ENCODE data around the gene CDC42BPB. TPM values are rescaled to one million over a fixed set of nuclear protein-coding genes. Genes with fewer than 3 reads are reported as not detected.

CDC42BPB gene
- total RNA-seq, 1 donor from 2014 or later = 102 TPM

GRCh38 chr14:102964152-102964730 is 93.1 kb downstream of the CDC42BPB start:
- no peaks in the 10 kb centered on the region for H3K9me3 ChIP-seq
- DNase-seq (no peak), ATAC-seq (peak; percentile 20)
- no peaks in the 10 kb centered on the region for H3K27me3 ChIP-seq
- intact Hi-C loops (cut with DNase I) = no loop called here
- peaks cover 100% of the 10 kb centered on the region for H3K36me3 ChIP-seq
- H3K4me3 ChIP-seq = no peak overlapping the region
- no peaks in the 10 kb centered on the region for H3K4me1 ChIP-seq
- no peak for TF ChIP-seq CTCF (IDR thresholded peaks at IDR 0.05)
- no peak overlapping the region for H3K27ac ChIP-seq

GRCh38 chr14:102962111-102962627 is 95.2 kb downstream of the CDC42BPB start:
- no peaks in the 10 kb centered on the region for H3K27me3 ChIP-seq
- no peak for ATAC-seq
- peaks cover 100% of the 10 kb centered on the region for H3K36me3 ChIP-seq
- H3K27ac ChIP-seq = no peak overlapping the region
- H3K9me3 ChIP-seq = no peaks in the 10 kb centered on the region
- DNase-seq = no peak
- no peak for TF ChIP-seq CTCF (IDR thresholded peaks at IDR 0.05)
- no peak overlapping the region for H3K4me3 ChIP-seq
- no peaks in the 10 kb centered on the region for H3K4me1 ChIP-seq
- intact Hi-C loops (cut with DNase I) = no loop called here

- H3K9me3 ChIP-seq = no peaks in the 10 kb centered on the region
- no peaks in the 10 kb centered on the region for H3K4me1 ChIP-seq
- peaks cover 100% of the 10 kb centered on the region for H3K36me3 ChIP-seq
- ATAC-seq (no peak), DNase-seq (no peak)
- no peak overlapping the region for H3K4me3 ChIP-seq
- H3K27ac ChIP-seq = no peak overlapping the region
- intact Hi-C loops (cut with DNase I) = no loop called here
- H3K27me3 ChIP-seq = no peaks in the 10 kb centered on the region
- no peak for TF ChIP-seq CTCF (IDR thresholded peaks at IDR 0.05)
These were observed 98.9 kb downstream of the CDC42BPB start for GRCh38 chr14:102958461-102958860.

GRCh38 chr14:102957222-102957621 is 100.1 kb downstream of the CDC42BPB start:
- no peak overlapping the region for H3K27ac ChIP-seq
- DNase-seq = no peak
- H3K4me3 ChIP-seq = no peak overlapping the region
- no peaks in the 10 kb centered on the region for H3K9me3 ChIP-seq
- H3K4me1 ChIP-seq = no peaks in the 10 kb centered on the region
- no peak for ATAC-seq
- intact Hi-C loops (cut with DNase I) = no loop called here
- no peak for TF ChIP-seq CTCF (IDR thresholded peaks at IDR 0.05)
- peaks cover 100% of the 10 kb centered on the region for H3K36me3 ChIP-seq
- H3K27me3 ChIP-seq = no peaks in the 10 kb centered on the region

GRCh38 chr14:102955636-102956408 is 101.5 kb downstream of the CDC42BPB start:
- intact Hi-C loops (cut with DNase I) = no loop called here
- no peak overlapping the region for H3K4me3 ChIP-seq
- peaks cover 100% of the 10 kb centered on the region for H3K36me3 ChIP-seq
- H3K9me3 ChIP-seq = no peaks in the 10 kb centered on the region
- H3K27me3 ChIP-seq = no peaks in the 10 kb centered on the region
- ATAC-seq = no peak
- no peak overlapping the region for H3K27ac ChIP-seq
- TF ChIP-seq CTCF (IDR thresholded peaks at IDR 0.05) = no peak
- no peak for DNase-seq
- H3K4me1 ChIP-seq = no peaks in the 10 kb centered on the region

Data from upper lobe of right lung (tissue), 1 donor.